NCI-H524 treated with DMSO at 0.1 percent for 48 hours (cell line): ENCODE data around the gene JSRP1.

Experiments
- DNase-seq: peaks from one replicate; lab custom pipeline; 2025; lab: John Stamatoyannopoulos, UW

JSRP1 gene

GRCh38 chr19:2216361-2217225, 39.6 kb downstream of the JSRP1 start:
- no peak for DNase-seq

GRCh38 chr19:2215281-2215751, 40.9 kb downstream of the JSRP1 start:
- no peak for DNase-seq

GRCh38 chr19:2214251-2214650, 42.0 kb downstream of the JSRP1 start:
- DNase-seq: no peak

- no peak for DNase-seq
Measured at GRCh38 chr19:2213799-2214198, 42.4 kb downstream of the JSRP1 start.

GRCh38 chr19:2212861-2213711, 43.1 kb downstream of the JSRP1 start:
- no peak for DNase-seq

GRCh38 chr19:2210987-2211740, 45.1 kb downstream of the JSRP1 start:
- DNase-seq: no peak

- DNase-seq: no peak
Measured at GRCh38 chr19:2210206-2210605, 46.0 kb downstream of the JSRP1 start.

- DNase-seq: no peak
Measured at GRCh38 chr19:2209408-2209807, 46.8 kb downstream of the JSRP1 start.

- no peak for DNase-seq
Measured at GRCh38 chr19:2208975-2209374, 47.2 kb downstream of the JSRP1 start.

- no peak for DNase-seq
Measured at GRCh38 chr19:2207991-2208860, 48.0 kb downstream of the JSRP1 start.

GRCh38 chr19:2207008-2207407, 49.2 kb downstream of the JSRP1 start:
- no peak for DNase-seq

- DNase-seq: no peak
Measured at GRCh38 chr19:2202366-2202765, 53.9 kb downstream of the JSRP1 start.
